GM19035 (cell line): ENCODE data around the gene MS4A10.

ENCODE experiments used
- ATAC-seq: cut with Tn5 transposase; IDR thresholded peaks from one replicate; pipeline ENCODE4 v1.9.1; 2021; ENCODE audit not compliant: unreplicated experiment

MS4A10 gene

DNA sequence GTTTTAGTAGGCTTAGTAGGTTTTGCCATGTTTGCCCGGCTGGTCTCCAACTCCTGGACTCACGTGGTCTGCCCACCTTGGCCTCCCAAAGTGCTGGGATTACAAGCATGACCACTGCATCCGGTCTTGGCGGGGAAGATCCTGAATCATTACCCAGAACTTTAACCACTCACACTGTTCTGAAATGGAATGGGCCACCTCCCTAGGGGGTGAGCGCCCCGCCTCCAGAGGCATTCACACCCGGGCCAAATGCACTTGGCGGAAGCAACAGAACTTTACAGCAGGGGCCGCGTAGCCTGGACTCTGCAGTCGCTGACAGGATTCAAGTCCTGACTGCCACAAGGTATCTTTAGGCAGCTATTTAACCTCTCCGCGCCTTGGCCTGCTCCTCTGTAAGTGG lies 62.1 kb downstream of the MS4A10 start:
- ATAC-seq: no peak

GRCh38 chr11:60847896-60848295 lies 62.8 kb downstream of the MS4A10 start:
- ATAC-seq: no peak

GRCh38 chr11:60848714-60849151 lies 63.6 kb downstream of the MS4A10 start:
- no peak for ATAC-seq

DNA sequence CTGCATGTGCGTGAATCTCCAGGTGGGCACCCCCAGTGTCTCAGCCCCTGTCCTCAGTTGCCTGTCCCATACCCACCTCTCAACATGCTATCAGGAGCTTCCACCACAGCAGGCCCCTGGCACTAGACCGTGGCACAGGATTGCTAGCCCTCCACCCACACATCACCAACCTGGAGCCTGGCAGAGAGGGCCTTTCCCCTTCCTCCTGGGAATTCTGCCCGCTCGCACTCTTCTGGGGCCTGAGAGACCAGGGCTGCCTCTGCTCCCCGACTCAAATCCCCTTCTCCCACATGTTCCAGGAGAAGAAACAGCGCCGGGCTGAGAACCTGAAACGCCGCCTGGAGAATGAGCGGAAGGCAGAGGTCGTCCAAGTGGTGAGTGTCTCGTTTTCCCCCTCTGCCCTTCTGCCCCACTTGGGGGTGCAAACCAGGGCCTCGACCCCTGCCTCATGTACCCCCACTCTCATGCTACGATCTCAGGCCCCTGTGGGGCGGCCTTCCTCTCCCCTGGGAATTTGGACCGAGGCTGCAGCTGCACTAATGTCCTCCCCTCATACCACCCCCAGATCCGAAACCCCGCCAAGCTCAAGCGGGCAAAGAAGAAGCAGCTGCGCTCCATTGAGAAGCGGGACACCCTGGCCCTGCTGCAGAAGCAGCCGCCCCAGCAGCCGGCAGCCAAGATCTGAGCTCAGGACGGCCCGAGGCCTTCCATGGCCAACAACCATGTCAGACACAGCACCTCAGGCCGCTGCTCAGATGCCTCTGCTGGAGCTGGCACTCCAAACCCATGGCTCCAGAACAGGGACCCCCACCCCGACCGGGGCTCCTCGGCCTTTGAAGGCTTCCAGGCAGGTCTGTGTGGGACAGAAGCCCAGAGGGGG lies 64.7 kb downstream of the MS4A10 start:
- no peak for ATAC-seq
